ENCODE measurements around the gene APRT. TPM values are rescaled to one million over a fixed set of nuclear protein-coding genes. Genes with fewer than 3 reads are reported as not detected.

The APRT gene
- total RNA-seq, 1 experiment from 2014 or later: 350 TPM

DNA sequence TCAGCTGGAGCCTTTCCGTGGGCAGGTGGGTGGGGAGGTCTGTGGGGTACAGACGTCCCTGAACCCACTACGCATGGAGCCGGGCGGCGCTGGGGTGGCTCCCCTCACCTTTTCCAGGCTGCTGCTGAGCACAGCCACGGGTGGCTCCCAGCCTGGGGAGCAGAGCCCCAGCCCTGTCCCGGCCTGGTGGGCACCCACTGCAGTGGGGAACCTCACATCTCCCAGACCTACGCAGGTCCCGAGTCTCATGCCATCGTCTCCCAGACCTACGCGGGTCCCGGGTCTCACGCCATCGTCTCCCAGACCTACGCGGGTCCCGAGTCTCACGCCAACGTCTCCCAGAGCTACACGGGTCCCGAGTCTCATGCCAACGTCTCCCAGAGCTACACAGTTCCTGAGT lies 17.0 kb upstream of the APRT start:
- no peak for ATAC-seq
- no peaks in the 10 kb centered on the region for H3K27me3 ChIP-seq (ENCODE audit: low read length)
- no TSS peak for BruUV-seq (replicated peaks)
- no peak for TF ChIP-seq EZH2phosphoT487 (IDR thresholded peaks at IDR 0.05; ENCODE audit: borderline replicate concordance, low read length)
- TF ChIP-seq, protein P1, sequence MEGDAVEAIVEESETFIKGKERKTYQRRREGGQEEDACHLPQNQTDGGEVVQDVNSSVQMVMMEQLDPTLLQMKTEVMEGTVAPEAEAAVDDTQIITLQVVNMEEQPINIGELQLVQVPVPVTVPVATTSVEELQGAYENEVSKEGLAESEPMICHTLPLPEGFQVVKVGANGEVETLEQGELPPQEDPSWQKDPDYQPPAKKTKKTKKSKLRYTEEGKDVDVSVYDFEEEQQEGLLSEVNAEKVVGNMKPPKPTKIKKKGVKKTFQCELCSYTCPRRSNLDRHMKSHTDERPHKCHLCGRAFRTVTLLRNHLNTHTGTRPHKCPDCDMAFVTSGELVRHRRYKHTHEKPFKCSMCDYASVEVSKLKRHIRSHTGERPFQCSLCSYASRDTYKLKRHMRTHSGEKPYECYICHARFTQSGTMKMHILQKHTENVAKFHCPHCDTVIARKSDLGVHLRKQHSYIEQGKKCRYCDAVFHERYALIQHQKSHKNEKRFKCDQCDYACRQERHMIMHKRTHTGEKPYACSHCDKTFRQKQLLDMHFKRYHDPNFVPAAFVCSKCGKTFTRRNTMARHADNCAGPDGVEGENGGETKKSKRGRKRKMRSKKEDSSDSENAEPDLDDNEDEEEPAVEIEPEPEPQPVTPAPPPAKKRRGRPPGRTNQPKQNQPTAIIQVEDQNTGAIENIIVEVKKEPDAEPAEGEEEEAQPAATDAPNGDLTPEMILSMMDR (conservative IDR thresholded peaks at IDR 0.05; ENCODE audit: low read depth, low read length): no peak
- no peaks in the 10 kb centered on the region for H3F3A ChIP-seq (ENCODE audit: low read length, unreplicated experiment)
- H3K4me2 ChIP-seq (ENCODE audit: low read length): no peak overlapping the region
- H3K9me2 ChIP-seq (replicated peaks; ENCODE audit: low read length): no peaks in the 10 kb centered on the region
- ChIA-PET POLR2A (ENCODE audit: unreplicated experiment) (no interaction called here), CTCF (no interaction called here)
- no peaks in the 10 kb centered on the region for H3K9me3 ChIP-seq (ENCODE audit: low read length)
- H3K79me2 ChIP-seq (ENCODE audit: low read length): no peaks in the 10 kb centered on the region
- DNase-seq: no peak
- H3K27ac ChIP-seq (ENCODE audit: low read length): no peak overlapping the region
- H3K4me3 ChIP-seq (ENCODE audit: low read length): no peak overlapping the region
- H4K20me1 ChIP-seq (ENCODE audit: low read length): no peaks in the 10 kb centered on the region
- no peaks in the 10 kb centered on the region for H3K36me3 ChIP-seq (ENCODE audit: low read depth, low read length)
- intact Hi-C loops (cut with micrococcal nuclease): no loop called here
- H3K4me1 ChIP-seq (ENCODE audit: insufficient read depth, low read length): no peaks in the 10 kb centered on the region
- no peak overlapping the region for H3K9ac ChIP-seq (ENCODE audit: low read length)
- no peak overlapping the region for H2AFZ ChIP-seq (ENCODE audit: low read length)

DNA sequence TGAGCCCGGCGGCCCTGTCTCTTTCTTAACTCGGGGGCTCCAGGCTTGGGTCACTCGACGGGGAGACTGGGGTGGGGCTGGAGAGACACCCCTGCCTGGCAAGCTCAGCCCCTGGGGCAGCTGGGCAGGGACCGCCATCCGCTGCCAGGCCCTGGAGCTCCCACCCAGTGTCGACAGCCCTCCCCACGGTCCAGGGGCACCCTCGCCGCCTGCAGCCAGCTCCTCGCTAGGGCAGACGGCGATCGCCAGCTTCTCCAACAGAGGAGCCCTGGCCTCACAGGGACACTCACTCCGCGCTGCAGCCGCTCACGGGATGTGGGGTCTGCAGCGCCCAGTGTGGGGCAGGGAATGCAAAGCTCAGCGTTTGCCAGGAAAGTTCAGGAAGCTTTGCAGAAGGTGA lies 16.0 kb upstream of the APRT start:
- H3K4me1 ChIP-seq (ENCODE audit: insufficient read depth, low read length): no peaks in the 10 kb centered on the region
- no peak overlapping the region for H3K4me3 ChIP-seq (ENCODE audit: low read length)
- no peaks in the 10 kb centered on the region for H3F3A ChIP-seq (ENCODE audit: low read length, unreplicated experiment)
- no peak overlapping the region for H3K4me2 ChIP-seq (ENCODE audit: low read length)
- BruUV-seq (replicated peaks): no TSS peak
- DNase-seq (no peak), ATAC-seq (no peak)
- no peaks in the 10 kb centered on the region for H4K20me1 ChIP-seq (ENCODE audit: low read length)
- no peak overlapping the region for H3K27ac ChIP-seq (ENCODE audit: low read length)
- H3K79me2 ChIP-seq (ENCODE audit: low read length): no peaks in the 10 kb centered on the region
- H3K9ac ChIP-seq (ENCODE audit: low read length): no peak overlapping the region
- ChIA-PET POLR2A (ENCODE audit: unreplicated experiment) (no interaction called here), CTCF (no interaction called here)
- intact Hi-C loops (cut with micrococcal nuclease): no loop called here
- no peak overlapping the region for H2AFZ ChIP-seq (ENCODE audit: low read length)
- no peaks in the 10 kb centered on the region for H3K36me3 ChIP-seq (ENCODE audit: low read depth, low read length)
- no peak for TF ChIP-seq EZH2 (IDR thresholded peaks at IDR 0.05; ENCODE audit: low read length, unreplicated experiment)
- TF ChIP-seq, protein P1 (conservative IDR thresholded peaks at IDR 0.05; ENCODE audit: low read depth, low read length): no peak
- TF ChIP-seq EZH2phosphoT487 (IDR thresholded peaks at IDR 0.05; ENCODE audit: borderline replicate concordance, low read length): no peak
- no peaks in the 10 kb centered on the region for H3K9me2 ChIP-seq (replicated peaks; ENCODE audit: low read length)
- no peaks in the 10 kb centered on the region for H3K27me3 ChIP-seq (ENCODE audit: low read length)
- no peaks in the 10 kb centered on the region for H3K9me3 ChIP-seq (ENCODE audit: low read length)

DNA sequence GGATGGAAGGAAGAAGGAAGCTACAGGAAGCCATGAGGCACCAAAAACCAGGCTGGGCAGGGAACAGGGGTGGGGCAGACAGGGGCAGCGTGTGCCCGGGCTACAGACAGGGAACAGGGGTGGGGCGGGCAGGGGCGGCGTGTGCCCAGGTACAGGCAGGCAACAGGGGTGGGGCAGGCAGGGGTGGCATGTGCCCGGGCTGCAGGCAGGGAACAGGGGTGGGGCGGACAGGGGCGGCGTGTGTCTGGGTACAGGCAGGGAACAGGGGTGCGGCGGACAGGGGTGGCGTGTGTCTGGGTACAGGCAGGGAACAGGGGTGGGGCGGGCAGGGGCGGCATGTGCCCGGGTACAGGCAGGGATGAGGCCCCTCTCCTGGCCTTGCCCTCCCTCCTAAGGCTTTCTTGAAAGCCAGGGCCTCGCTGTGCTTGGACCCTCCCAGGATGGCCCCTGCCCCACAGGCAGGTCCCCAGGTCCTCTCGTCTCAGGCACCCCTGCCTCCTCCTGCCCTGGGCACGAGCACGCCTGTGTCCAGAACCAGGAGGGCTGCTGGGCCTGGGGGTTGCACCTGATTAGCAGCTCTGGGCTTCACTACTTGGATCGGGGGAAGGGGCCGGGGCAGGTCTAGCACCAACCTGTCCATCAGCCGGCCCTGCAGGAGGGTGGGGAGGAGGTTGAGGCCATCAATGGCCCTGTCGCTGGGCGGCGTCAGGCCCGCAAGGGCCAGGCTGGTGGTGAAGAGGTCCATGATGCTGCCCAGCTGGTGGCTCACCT lies 14.5 kb upstream of the APRT start:
- intact Hi-C loops (cut with micrococcal nuclease): no loop called here
- Histone ChIP-seq H3K4me3 (ENCODE audit: low read length) (no peak overlapping the region), H3K9me2 (replicated peaks; ENCODE audit: low read length) (no peaks in the 10 kb centered on the region), H3K27ac (ENCODE audit: low read length) (no peak overlapping the region), H3K36me3 (ENCODE audit: low read depth, low read length) (no peaks in the 10 kb centered on the region), H3F3A (ENCODE audit: low read length, unreplicated experiment) (no peaks in the 10 kb centered on the region), H3K4me1 (ENCODE audit: insufficient read depth, low read length) (no peaks in the 10 kb centered on the region), H3K9me3 (ENCODE audit: low read length) (no peaks in the 10 kb centered on the region), H3K27me3 (ENCODE audit: low read length) (no peaks in the 10 kb centered on the region), H3K4me2 (ENCODE audit: low read length) (no peak overlapping the region), H3K9ac (ENCODE audit: low read length) (no peak overlapping the region), H4K20me1 (ENCODE audit: low read length) (no peaks in the 10 kb centered on the region), H3K79me2 (ENCODE audit: low read length) (no peaks in the 10 kb centered on the region), H2AFZ (ENCODE audit: low read length) (no peak overlapping the region)
- CTCF ChIA-PET: no interaction called here
- BruUV-seq (replicated peaks): no TSS peak
- ATAC-seq (no peak), DNase-seq (no peak)
- POLR2A ChIA-PET (ENCODE audit: unreplicated experiment): no interaction called here
- TF ChIP-seq EZH2 (IDR thresholded peaks at IDR 0.05; ENCODE audit: low read length, unreplicated experiment): no peak
- TF ChIP-seq, protein P1 (conservative IDR thresholded peaks at IDR 0.05; ENCODE audit: low read depth, low read length): no peak
- no peak for TF ChIP-seq EZH2phosphoT487 (IDR thresholded peaks at IDR 0.05; ENCODE audit: borderline replicate concordance, low read length)
